HEK293T (cell line): Measurements from ENCODE around the gene EFCC1.

Experiments
- CTCF ChIA-PET: fragments of 350-600 bp; formaldehyde crosslinking; extraction: SDS; loops from one replicate; lab custom pipeline; 2021; ENCODE audit warnings: antibody characterized with exemption, inconsistent platforms; lab: Yijun Ruan, JAX
- POLR2A ChIA-PET: fragments of 350-600 bp; formaldehyde crosslinking; extraction: SDS; loops from one replicate; lab custom pipeline; 2020; ENCODE audit warnings: antibody characterized with exemption, inconsistent platforms; lab: Yijun Ruan, JAX
- DNase-seq: peaks from one replicate; pipeline ENCODE4 v3.0.0; 2012; ENCODE audit warnings: mixed read lengths; ENCODE audit errors: extremely low spot score
- ARNT ChIP-seq: fragments of 450-650 bp; IDR thresholded peaks from 2 replicates; pipeline ENCODE4 v1.6.1; 2017; ENCODE audit warnings: mild to moderate bottlenecking
- BHLHE40 ChIP-seq: fragments of 450-650 bp; IDR thresholded peaks from 2 replicates; pipeline ENCODE4 v1.6.1; 2016; ENCODE audit warnings: mild to moderate bottlenecking, moderate library complexity, borderline replicate concordance
- CTBP1 ChIP-seq: fragments of 450-650 bp; IDR thresholded peaks from 2 replicates; pipeline ENCODE4 v1.6.1; 2016; ENCODE audit warnings: borderline replicate concordance
- ELF4 ChIP-seq: fragments of 450-650 bp; IDR thresholded peaks from 2 replicates; pipeline ENCODE4 v1.6.1; 2017; ENCODE audit warnings: antibody characterized with exemption
- FOXA1 ChIP-seq: fragments of 450-650 bp; IDR thresholded peaks from 2 replicates; pipeline ENCODE4 v1.6.1; 2016; ENCODE audit warnings: mild to moderate bottlenecking
- FOXK2 ChIP-seq: fragments of 450-650 bp; IDR thresholded peaks from 2 replicates; pipeline ENCODE4 v1.6.1; 2016; ENCODE audit warnings: mild to moderate bottlenecking
- FOXM1 ChIP-seq: fragments of 450-650 bp; IDR thresholded peaks from 2 replicates; pipeline ENCODE4 v1.6.1; 2017; ENCODE audit warnings: mild to moderate bottlenecking, borderline replicate concordance
- HDGF ChIP-seq: fragments of 450-650 bp; IDR thresholded peaks from 2 replicates; pipeline ENCODE4 v1.6.1; 2017; ENCODE audit warnings: antibody characterized with exemption, borderline replicate concordance
- L3MBTL2 ChIP-seq: fragments of 450-650 bp; conservative IDR thresholded peaks from 2 replicates; pipeline ENCODE4 v1.6.1; 2016; ENCODE audit warnings: mild to moderate bottlenecking
- LEF1 ChIP-seq: fragments of 450-650 bp; IDR thresholded peaks from 2 replicates; pipeline ENCODE4 v1.6.1; 2017; ENCODE audit warnings: mild to moderate bottlenecking, borderline replicate concordance
- NFRKB ChIP-seq: fragments of 450-650 bp; IDR thresholded peaks from 2 replicates; pipeline ENCODE4 v1.6.1; 2016; ENCODE audit warnings: mild to moderate bottlenecking, moderate library complexity
- PKNOX1 ChIP-seq: fragments of 450-650 bp; IDR thresholded peaks from 2 replicates; pipeline ENCODE4 v1.6.1; 2016
- SP1 ChIP-seq: fragments of 450-650 bp; IDR thresholded peaks from 2 replicates; pipeline ENCODE4 v1.6.1; 2017
- SUZ12 ChIP-seq: fragments of 450-650 bp; IDR thresholded peaks from 2 replicates; pipeline ENCODE4 v1.6.1; 2016; ENCODE audit warnings: mild to moderate bottlenecking
- TARDBP ChIP-seq: fragments of 450-650 bp; IDR thresholded peaks from 2 replicates; pipeline ENCODE4 v1.6.1; 2016
- ZNF384 ChIP-seq: fragments of 450-650 bp; IDR thresholded peaks from 2 replicates; pipeline ENCODE4 v1.6.1; 2016

EFCC1 gene

GRCh38 chr3:129018751-129019150 lies 17.6 kb downstream of the EFCC1 start:
- ChIA-PET CTCF (no interaction called here), POLR2A (no interaction called here)
- no peak for TF ChIP-seq LEF1
- TF ChIP-seq CTBP1, result no peak
- TF ChIP-seq HDGF, result no peak
- no peak for TF ChIP-seq FOXM1
- no peak for TF ChIP-seq NFRKB
- no peak for TF ChIP-seq SUZ12
- TF ChIP-seq FOXA1, result no peak
- TF ChIP-seq FOXK2, result no peak
- TF ChIP-seq ARNT, result no peak
- no peak for TF ChIP-seq BHLHE40
- no peak for TF ChIP-seq ELF4
- TF ChIP-seq TARDBP, result no peak
- TF ChIP-seq L3MBTL2, result no peak
- no peak for TF ChIP-seq ZNF384
- DNase-seq, result no peak

- CTCF ChIA-PET, result no interaction called here
- POLR2A ChIA-PET, result no interaction called here
- DNase-seq, result no peak
- TF ChIP-seq ELF4 (no peak), LEF1 (no peak), TARDBP (no peak), HDGF (no peak), PKNOX1 (no peak), CTBP1 (no peak), ARNT (no peak), ZNF384 (no peak), NFRKB (no peak)
Observed at GRCh38 chr3:129019266-129019665, 18.2 kb downstream of the EFCC1 start.

DNA sequence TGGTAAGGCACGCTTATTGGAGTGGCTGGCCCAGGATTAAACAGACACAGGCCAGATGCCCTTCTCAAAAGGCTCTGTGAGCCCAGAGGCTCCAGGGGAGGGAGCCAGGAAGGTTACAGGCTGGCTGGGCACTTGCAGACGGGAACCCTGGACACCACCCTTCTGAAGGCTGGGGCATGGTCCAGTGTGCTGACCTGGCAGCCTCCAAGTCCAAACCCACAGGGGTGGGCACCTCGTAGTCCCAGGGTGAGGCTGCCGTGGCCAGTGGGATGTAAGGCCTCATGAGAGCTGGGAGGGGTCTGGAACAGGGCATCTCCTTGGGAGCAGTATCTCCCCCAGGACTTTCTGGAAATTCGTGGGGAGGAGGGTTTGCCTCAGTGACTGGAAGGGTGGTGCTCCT lies 19.6 kb downstream of the EFCC1 start:
- DNase-seq, result no peak
- ChIA-PET POLR2A (interaction anchor here (1.0 kb wide), 1 partner anchor 229 kb away, joined by 3 read pairs; the partner anchor contains the start of gene COPG1), CTCF (no interaction called here)
- TF ChIP-seq SUZ12 (no peak), L3MBTL2 (no peak), FOXK2 (no peak), LEF1 (no peak), BHLHE40 (no peak), FOXM1 (no peak), SP1 (no peak), ZNF384 (no peak), HDGF (no peak), ARNT (no peak), PKNOX1 (no peak), CTBP1 (no peak), ELF4 (no peak), NFRKB (no peak), TARDBP (no peak), FOXA1 (no peak)

- no peak for DNase-seq
- ChIA-PET POLR2A (interaction anchor here (1.0 kb wide), 1 partner anchor 228 kb away, joined by 3 read pairs; the partner anchor contains the start of gene COPG1), CTCF (no interaction called here)
- TF ChIP-seq NFRKB, result no peak
- no peak for TF ChIP-seq HDGF
- TF ChIP-seq PKNOX1, result no peak
- no peak for TF ChIP-seq FOXK2
- TF ChIP-seq CTBP1, result no peak
- TF ChIP-seq ARNT, result no peak
- TF ChIP-seq BHLHE40, result no peak
- TF ChIP-seq FOXA1, result no peak
- no peak for TF ChIP-seq SP1
- TF ChIP-seq TARDBP, result no peak
- no peak for TF ChIP-seq LEF1
- TF ChIP-seq L3MBTL2, result no peak
- TF ChIP-seq FOXM1, result no peak
Observed at GRCh38 chr3:129021140-129021551, 20.0 kb downstream of the EFCC1 start.

DNA sequence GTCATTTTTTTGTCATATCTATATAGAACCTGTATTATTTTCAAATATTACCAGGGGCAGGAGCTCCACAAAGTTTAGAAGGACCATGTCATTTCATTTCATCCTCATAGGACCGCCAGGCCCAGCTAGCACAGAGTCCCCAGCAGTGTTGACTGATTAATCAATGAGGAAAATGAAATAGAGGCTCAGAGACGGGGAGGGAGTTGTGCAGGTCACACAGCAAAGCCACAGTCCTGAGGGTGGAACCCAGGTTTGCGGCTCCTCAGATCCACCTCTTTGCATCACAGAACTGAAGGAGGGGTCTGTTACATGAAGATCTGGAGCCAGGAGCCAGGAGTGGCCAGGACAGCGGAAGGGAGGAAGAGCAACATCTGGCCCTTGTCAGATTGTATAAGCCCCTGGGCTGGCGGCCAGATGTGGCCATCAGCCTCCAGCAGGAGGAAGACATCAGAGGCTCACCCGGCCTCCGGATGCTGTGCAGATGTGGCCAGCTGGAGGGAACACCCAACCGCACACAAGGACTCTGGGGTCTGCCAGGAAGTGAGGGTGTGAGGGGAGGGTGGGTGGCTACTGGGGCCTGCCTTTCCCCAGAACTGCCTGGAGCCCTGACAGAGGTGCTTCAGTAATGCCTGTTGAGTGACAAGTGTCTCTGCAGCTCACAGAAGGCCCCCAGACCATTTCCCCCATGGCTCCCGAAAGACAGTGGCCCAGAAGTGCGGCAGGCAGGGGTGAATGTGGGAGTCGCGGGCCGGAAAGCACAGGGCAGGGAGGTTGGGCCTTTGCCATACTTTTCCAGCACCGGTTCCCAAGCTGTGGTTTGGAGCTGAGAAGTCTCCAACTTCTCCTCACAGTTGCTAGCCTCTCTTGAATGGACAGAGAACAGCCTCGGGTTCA lies 21.3 kb downstream of the EFCC1 start:
- TF ChIP-seq SP1 (no peak), HDGF (no peak), ZNF384 (no peak)
- ChIA-PET CTCF (interaction anchor here (0.7 kb wide), 1 partner anchor 225 kb away, joined by 3 read pairs; no protein-coding TSS in a partner anchor), POLR2A (no interaction called here)
- no peak for DNase-seq

DNA sequence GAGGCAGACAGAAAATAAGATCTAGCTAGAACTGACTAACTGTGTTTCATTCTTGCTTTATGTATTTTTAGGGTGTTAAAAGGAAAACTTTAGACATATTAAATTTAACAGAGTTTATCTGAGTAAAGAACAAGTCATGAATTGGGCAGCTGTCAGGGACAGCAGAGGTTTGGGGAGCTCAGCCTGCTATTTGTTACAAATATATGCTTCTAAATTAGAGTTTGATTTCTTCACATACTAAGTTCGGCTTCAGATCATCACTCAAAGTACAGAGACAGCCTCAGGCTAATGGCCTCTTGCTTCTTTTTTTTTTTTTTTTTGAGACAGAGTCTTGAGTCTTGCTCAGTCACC lies 21.9 kb downstream of the EFCC1 start:
- DNase-seq, result no peak
- ChIA-PET POLR2A (no interaction called here), CTCF (no interaction called here)
- TF ChIP-seq FOXK2 (no peak), L3MBTL2 (no peak), NFRKB (no peak), BHLHE40 (no peak), FOXA1 (no peak), ZNF384 (no peak), CTBP1 (no peak), HDGF (no peak)
